ENCODE results near the gene NPHP4.
"Not testable (repeated sequence)": the region's sequence is repeated elsewhere in the genome, so short reads cannot be mapped to it uniquely, and the experiment has no call there.

NPHP4 gene

DNA sequence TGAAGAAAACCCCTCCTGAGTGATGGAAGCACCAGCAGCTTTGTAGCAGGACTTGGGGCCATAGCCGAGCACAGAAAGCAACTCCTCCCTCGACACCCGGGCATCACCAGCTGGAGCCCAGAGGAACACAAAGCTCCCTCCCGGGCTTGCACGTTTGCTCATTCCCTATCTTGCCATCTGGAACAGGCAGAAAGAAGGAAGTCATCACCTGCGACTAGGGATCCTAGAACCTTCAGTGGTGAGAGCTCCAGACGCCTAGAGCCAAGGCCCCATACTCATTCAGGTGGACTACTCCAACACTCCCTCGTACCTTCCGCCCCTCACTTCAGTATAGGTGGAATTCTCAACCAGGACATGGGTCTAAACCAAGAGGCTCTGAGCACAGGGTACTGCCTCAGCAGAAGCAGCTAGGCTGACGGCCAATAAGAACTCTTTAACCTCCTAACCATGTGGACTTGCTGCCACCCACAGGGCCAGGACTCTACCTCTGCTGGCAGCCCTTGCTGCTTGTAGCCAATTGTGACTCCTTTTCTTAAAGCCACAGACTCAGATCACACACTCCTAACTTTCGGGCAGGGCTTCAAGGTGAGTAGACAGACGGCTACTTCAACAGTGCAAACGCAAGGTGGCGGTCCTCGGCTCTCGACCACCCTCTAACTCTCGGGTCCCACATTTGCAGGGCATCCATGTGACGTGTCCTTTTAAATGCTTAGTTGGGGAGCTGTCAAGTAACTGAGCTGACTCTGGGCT is 65.4 kb downstream of the NPHP4 start:
- no peak overlapping the region for H3K4me3 ChIP-seq (ENCODE audit: low read length)
- H3K36me3 ChIP-seq (ENCODE audit: control insufficient read depth, low read length): peaks cover under 1% of the 10 kb centered on the region; the same call in 1 of the 2 replicates
- H4K20me1 ChIP-seq (ENCODE audit: control insufficient read depth, insufficient read depth, low read depth, low read length): peaks cover 4% of the 10 kb centered on the region; the same call in 1 of the 2 replicates
- H3K79me2 ChIP-seq (ENCODE audit: control insufficient read depth, low read length): no peaks in the 10 kb centered on the region
- H3F3A ChIP-seq (ENCODE audit: control insufficient read depth, insufficient read depth): no peaks in the 10 kb centered on the region
- H3K9me3 ChIP-seq (ENCODE audit: control insufficient read depth, insufficient read depth, low read length): no peaks in the 10 kb centered on the region
- no peaks in the 10 kb centered on the region for H3K9me2 ChIP-seq (replicated peaks; ENCODE audit: control insufficient read depth, low read length)
- no peak overlapping the region for H3K27ac ChIP-seq (ENCODE audit: low read depth, low read length)
- no peaks in the 10 kb centered on the region for H3K4me1 ChIP-seq (ENCODE audit: control insufficient read depth, low read length)
- no peaks in the 10 kb centered on the region for H3K27me3 ChIP-seq (ENCODE audit: control insufficient read depth, low read length)
- TF ChIP-seq, protein P1, sequence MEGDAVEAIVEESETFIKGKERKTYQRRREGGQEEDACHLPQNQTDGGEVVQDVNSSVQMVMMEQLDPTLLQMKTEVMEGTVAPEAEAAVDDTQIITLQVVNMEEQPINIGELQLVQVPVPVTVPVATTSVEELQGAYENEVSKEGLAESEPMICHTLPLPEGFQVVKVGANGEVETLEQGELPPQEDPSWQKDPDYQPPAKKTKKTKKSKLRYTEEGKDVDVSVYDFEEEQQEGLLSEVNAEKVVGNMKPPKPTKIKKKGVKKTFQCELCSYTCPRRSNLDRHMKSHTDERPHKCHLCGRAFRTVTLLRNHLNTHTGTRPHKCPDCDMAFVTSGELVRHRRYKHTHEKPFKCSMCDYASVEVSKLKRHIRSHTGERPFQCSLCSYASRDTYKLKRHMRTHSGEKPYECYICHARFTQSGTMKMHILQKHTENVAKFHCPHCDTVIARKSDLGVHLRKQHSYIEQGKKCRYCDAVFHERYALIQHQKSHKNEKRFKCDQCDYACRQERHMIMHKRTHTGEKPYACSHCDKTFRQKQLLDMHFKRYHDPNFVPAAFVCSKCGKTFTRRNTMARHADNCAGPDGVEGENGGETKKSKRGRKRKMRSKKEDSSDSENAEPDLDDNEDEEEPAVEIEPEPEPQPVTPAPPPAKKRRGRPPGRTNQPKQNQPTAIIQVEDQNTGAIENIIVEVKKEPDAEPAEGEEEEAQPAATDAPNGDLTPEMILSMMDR (IDR thresholded peaks at IDR 0.05; ENCODE audit: low read depth, low read length, poor library complexity, severe bottlenecking): no peak
- no peak for TF ChIP-seq EZH2phosphoT487 (IDR thresholded peaks at IDR 0.05; ENCODE audit: borderline replicate concordance, low read length)
- H3K4me2 ChIP-seq (ENCODE audit: low read length): no peak overlapping the region

DNA sequence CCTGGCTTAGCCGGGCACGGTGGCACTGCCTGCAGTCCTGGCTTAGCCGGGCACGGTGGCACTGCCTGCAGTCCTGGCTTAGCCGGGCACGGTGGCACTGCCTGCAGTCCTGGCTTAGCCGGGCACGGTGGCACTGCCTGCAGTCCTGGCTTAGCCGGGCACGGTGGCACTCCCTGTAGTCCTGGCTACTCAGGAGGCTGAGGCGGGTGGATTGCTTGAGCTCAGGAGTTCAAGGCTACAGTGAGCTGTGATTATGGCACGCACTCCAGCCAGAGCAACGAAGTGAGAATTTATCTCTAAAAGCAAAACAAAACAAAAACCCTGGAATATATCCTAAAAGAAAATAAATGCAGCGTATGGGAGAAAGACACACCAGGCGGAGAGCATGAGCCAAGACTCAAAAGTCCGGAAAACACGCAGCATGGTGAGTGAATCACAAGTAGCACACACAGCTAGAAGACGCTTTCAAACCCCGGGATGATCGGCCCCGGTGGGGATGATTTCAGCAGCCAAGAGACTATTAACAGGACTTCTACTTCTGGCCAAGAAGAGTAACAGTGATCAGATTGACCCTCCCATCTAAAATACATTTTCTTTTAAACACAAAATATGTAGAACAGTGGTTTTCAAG is 69.4 kb downstream of the NPHP4 start:
- H3K79me2 ChIP-seq (ENCODE audit: control insufficient read depth, low read length); H4K20me1 ChIP-seq (ENCODE audit: control insufficient read depth, insufficient read depth, low read depth, low read length); H3K27ac ChIP-seq (ENCODE audit: low read depth, low read length); H3F3A ChIP-seq (ENCODE audit: control insufficient read depth, insufficient read depth); H3K27me3 ChIP-seq (ENCODE audit: control insufficient read depth, low read length); H3K9me3 ChIP-seq (ENCODE audit: control insufficient read depth, insufficient read depth, low read length); H3K36me3 ChIP-seq (ENCODE audit: control insufficient read depth, low read length); H3K4me1 ChIP-seq (ENCODE audit: control insufficient read depth, low read length); H3K9me2 ChIP-seq (replicated peaks; ENCODE audit: control insufficient read depth, low read length); H3K4me3 ChIP-seq (ENCODE audit: low read length); H3K4me2 ChIP-seq (ENCODE audit: low read length): not testable (repeated sequence)

DNA sequence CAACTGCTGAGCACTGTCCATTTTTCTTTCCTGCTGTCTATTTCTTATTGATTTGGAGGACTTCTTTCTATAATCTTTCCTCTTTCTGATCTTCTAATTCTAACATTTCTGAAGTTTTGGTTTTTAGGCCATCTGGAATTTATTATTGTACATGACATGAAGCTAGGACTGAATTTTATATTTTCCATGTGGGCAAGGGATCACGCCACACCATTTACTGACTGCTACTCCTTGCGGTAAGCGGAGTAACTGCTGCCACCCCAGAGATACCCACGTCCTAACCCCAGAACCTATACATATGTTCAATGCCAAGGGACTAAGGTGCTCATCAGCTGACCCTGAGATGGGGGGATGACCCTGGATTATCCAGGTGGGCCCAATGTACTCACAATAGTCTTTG is 70.6 kb downstream of the NPHP4 start:
- Histone ChIP-seq H3K27ac (ENCODE audit: low read depth, low read length) (no peak overlapping the region), H3K4me3 (ENCODE audit: low read length) (no peak overlapping the region), H3K4me2 (ENCODE audit: low read length) (no peak overlapping the region), H3K9me3 (ENCODE audit: control insufficient read depth, insufficient read depth, low read length) (no peaks in the 10 kb centered on the region), H3K79me2 (ENCODE audit: control insufficient read depth, low read length) (no peaks in the 10 kb centered on the region), H3F3A (ENCODE audit: control insufficient read depth, insufficient read depth) (no peaks in the 10 kb centered on the region), H4K20me1 (ENCODE audit: control insufficient read depth, insufficient read depth, low read depth, low read length) (no peaks in the 10 kb centered on the region), H3K27me3 (ENCODE audit: control insufficient read depth, low read length) (no peaks in the 10 kb centered on the region), H3K9me2 (replicated peaks; ENCODE audit: control insufficient read depth, low read length) (no peaks in the 10 kb centered on the region), H3K36me3 (ENCODE audit: control insufficient read depth, low read length) (no peaks in the 10 kb centered on the region), H3K4me1 (ENCODE audit: control insufficient read depth, low read length) (no peaks in the 10 kb centered on the region)
- no peak for TF ChIP-seq EZH2phosphoT487 (IDR thresholded peaks at IDR 0.05; ENCODE audit: borderline replicate concordance, low read length)
- TF ChIP-seq, protein P1 (IDR thresholded peaks at IDR 0.05; ENCODE audit: low read depth, low read length, poor library complexity, severe bottlenecking): no peak

DNA sequence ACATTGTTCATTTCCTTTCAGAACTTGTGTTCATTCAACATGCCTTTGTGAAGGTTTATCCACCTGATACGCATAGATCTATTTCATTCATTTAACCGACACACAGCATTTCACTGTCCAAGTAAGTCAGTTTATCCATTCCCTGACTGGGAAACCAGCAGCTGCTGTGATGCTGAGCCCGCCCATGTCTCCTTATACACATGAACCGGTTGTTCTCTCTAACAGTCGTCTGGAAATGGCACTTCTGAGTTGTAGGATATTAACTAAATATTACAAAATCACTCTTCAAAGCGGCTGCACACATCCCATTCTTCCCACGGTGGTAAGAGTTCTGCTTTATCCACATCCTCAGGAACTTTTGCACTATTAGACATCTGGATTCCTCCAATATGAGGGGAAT is 71.1 kb downstream of the NPHP4 start:
- H3K4me3 ChIP-seq (ENCODE audit: low read length): no peak overlapping the region
- H3F3A ChIP-seq (ENCODE audit: control insufficient read depth, insufficient read depth): no peaks in the 10 kb centered on the region
- TF ChIP-seq EZH2phosphoT487 (IDR thresholded peaks at IDR 0.05; ENCODE audit: borderline replicate concordance, low read length): no peak
- TF ChIP-seq, protein P1 (IDR thresholded peaks at IDR 0.05; ENCODE audit: low read depth, low read length, poor library complexity, severe bottlenecking): no peak
- H3K9me3 ChIP-seq (ENCODE audit: control insufficient read depth, insufficient read depth, low read length): no peaks in the 10 kb centered on the region
- no peak overlapping the region for H3K4me2 ChIP-seq (ENCODE audit: low read length)
- H4K20me1 ChIP-seq (ENCODE audit: control insufficient read depth, insufficient read depth, low read depth, low read length): no peaks in the 10 kb centered on the region
- H3K27me3 ChIP-seq (ENCODE audit: control insufficient read depth, low read length): no peaks in the 10 kb centered on the region
- no peaks in the 10 kb centered on the region for H3K36me3 ChIP-seq (ENCODE audit: control insufficient read depth, low read length)
- H3K9me2 ChIP-seq (replicated peaks; ENCODE audit: control insufficient read depth, low read length): no peaks in the 10 kb centered on the region
- no peak overlapping the region for H3K27ac ChIP-seq (ENCODE audit: low read depth, low read length)
- no peaks in the 10 kb centered on the region for H3K79me2 ChIP-seq (ENCODE audit: control insufficient read depth, low read length)
- no peaks in the 10 kb centered on the region for H3K4me1 ChIP-seq (ENCODE audit: control insufficient read depth, low read length)
